Measurements from ENCODE around the gene SLC51B. TPM values are rescaled to one million over a fixed set of nuclear protein-coding genes. Genes with fewer than 3 reads are reported as not detected.
A peak's percentile ranks its signal among the peaks of the same experiment; 100 is the strongest.

Gene SLC51B
- total and polyA plus RNA-seq, 2 experiments from 2014 or later = 6.5 to 8.6 TPM

- Histone ChIP-seq H2AFZ (no peak overlapping the region), H3K36me3 (replicated peaks; ENCODE audit: insufficient read depth, low read depth) (no peaks in the 10 kb centered on the region), H3K4me3 (no peak overlapping the region), H3K9me2 (replicated peaks; ENCODE audit: insufficient read depth) (no peaks in the 10 kb centered on the region), H3K27ac (peak overlapping the region; percentile 70), H3K4me1 (ENCODE audit: insufficient read depth) (peaks cover 25% of the 10 kb centered on the region), H3K4me2 (no peak overlapping the region), H4K20me1 (ENCODE audit: insufficient read depth, poor library complexity, severe bottlenecking) (no peaks in the 10 kb centered on the region), H3K27me3 (peaks cover 10% of the 10 kb centered on the region), H3K9me3 (ENCODE audit: low read depth) (no peaks in the 10 kb centered on the region), H3K79me2 (no peaks in the 10 kb centered on the region)
- 60% methylated on average over 1 of the region's 1 CpG for WGBS (ENCODE audit: low lambda C conversion rate, missing lambda C conversion rate)
- DNase-seq (ENCODE audit: low spot score) = peak; percentile 46
- TF ChIP-seq EZH2 (IDR thresholded peaks at IDR 0.05; ENCODE audit: borderline replicate concordance) = no peak
- no peak for TF ChIP-seq EZH2phosphoT487 (IDR thresholded peaks at IDR 0.05; ENCODE audit: low read depth, severe bottlenecking, unreplicated experiment)
- no peak for TF ChIP-seq CTCF (IDR thresholded peaks at IDR 0.05; ENCODE audit: poor library complexity)
These were observed 24.0 kb downstream of the SLC51B start for GRCh38 chr15:65069179-65069578.

- no peak for DNase-seq (ENCODE audit: low spot score)
- H3K4me1 ChIP-seq (ENCODE audit: insufficient read depth) = peaks cover 25% of the 10 kb centered on the region
- no peak overlapping the region for H2AFZ ChIP-seq
- no peaks in the 10 kb centered on the region for H3K79me2 ChIP-seq
- H3K4me3 ChIP-seq = no peak overlapping the region
- WGBS (ENCODE audit: low lambda C conversion rate, missing lambda C conversion rate) = 93% methylated on average over 5 of the region's 5 CpGs
- no peaks in the 10 kb centered on the region for H3K9me3 ChIP-seq (ENCODE audit: low read depth)
- H3K4me2 ChIP-seq = no peak overlapping the region
- peaks cover 10% of the 10 kb centered on the region for H3K27me3 ChIP-seq
- TF ChIP-seq EZH2phosphoT487 (IDR thresholded peaks at IDR 0.05; ENCODE audit: low read depth, severe bottlenecking, unreplicated experiment) (no peak), CTCF (IDR thresholded peaks at IDR 0.05; ENCODE audit: poor library complexity) (no peak), EZH2 (IDR thresholded peaks at IDR 0.05; ENCODE audit: borderline replicate concordance) (no peak)
- H4K20me1 ChIP-seq (ENCODE audit: insufficient read depth, poor library complexity, severe bottlenecking) = no peaks in the 10 kb centered on the region
- no peaks in the 10 kb centered on the region for H3K9me2 ChIP-seq (replicated peaks; ENCODE audit: insufficient read depth)
- H3K36me3 ChIP-seq (replicated peaks; ENCODE audit: insufficient read depth, low read depth) = no peaks in the 10 kb centered on the region
- H3K27ac ChIP-seq = peak overlapping the region; percentile 66
These were observed 24.8 kb downstream of the SLC51B start for GRCh38 chr15:65069779-65070546.

GRCh38 chr15:65071381-65071811 lies 26.2 kb downstream of the SLC51B start:
- no peak overlapping the region for H2AFZ ChIP-seq
- peaks cover 10% of the 10 kb centered on the region for H3K27me3 ChIP-seq
- no peak overlapping the region for H3K27ac ChIP-seq
- H3K36me3 ChIP-seq (replicated peaks; ENCODE audit: insufficient read depth, low read depth) = no peaks in the 10 kb centered on the region
- no peaks in the 10 kb centered on the region for H4K20me1 ChIP-seq (ENCODE audit: insufficient read depth, poor library complexity, severe bottlenecking)
- no peak overlapping the region for H3K4me2 ChIP-seq
- H3K4me1 ChIP-seq (ENCODE audit: insufficient read depth) = peaks cover 25% of the 10 kb centered on the region
- H3K4me3 ChIP-seq = no peak overlapping the region
- no peaks in the 10 kb centered on the region for H3K9me2 ChIP-seq (replicated peaks; ENCODE audit: insufficient read depth)
- no peaks in the 10 kb centered on the region for H3K9me3 ChIP-seq (ENCODE audit: low read depth)
- no peak for TF ChIP-seq EZH2phosphoT487 (IDR thresholded peaks at IDR 0.05; ENCODE audit: low read depth, severe bottlenecking, unreplicated experiment)
- no peak for TF ChIP-seq CTCF (IDR thresholded peaks at IDR 0.05; ENCODE audit: poor library complexity)
- no peak for TF ChIP-seq EZH2 (IDR thresholded peaks at IDR 0.05; ENCODE audit: borderline replicate concordance)
- no peak for DNase-seq (ENCODE audit: low spot score)
- H3K79me2 ChIP-seq = no peaks in the 10 kb centered on the region
- WGBS (ENCODE audit: low lambda C conversion rate, missing lambda C conversion rate) = 61% methylated on average over 5 of the region's 5 CpGs

Measured in hepatocyte (in vitro differentiated cells).